SU-DHL-6 (cell line): Measurements from ENCODE around the gene PLD1.

Experiments
- H2AFZ ChIP-seq: fragments of 200-600 bp; sonication (generic); 2 replicates; pipeline ENCODE4 v1.6.1; 2014; ENCODE audit warnings: low read depth, mild to moderate bottlenecking, moderate library complexity, mixed read lengths, antibody characterized with exemption, low read length; ENCODE audit not compliant: severe bottlenecking
- H3F3A ChIP-seq: fragments of 200-600 bp; shearing (Covaris generic); 2 replicates; pipeline ENCODE4 v1.6.0; 2016; ENCODE audit warnings: antibody characterized with exemption, mild to moderate bottlenecking; ENCODE audit not compliant: insufficient read depth
- H3K27ac ChIP-seq: fragments of 200-600 bp; sonication (generic); 2 replicates; pipeline ENCODE4 v1.5.1; 2016; ENCODE audit warnings: low read depth, mild to moderate bottlenecking, low read length, moderate library complexity, mixed read lengths
- H3K27me3 ChIP-seq: fragments of 200-600 bp; sonication (generic), shearing (Covaris generic); 2 replicates; pipeline ENCODE4 v1.6.0; 2014; ENCODE audit warnings: mild to moderate bottlenecking, low read length
- H3K36me3 ChIP-seq: fragments of 200-600 bp; sonication (generic); 2 replicates; pipeline ENCODE4 v1.6.1; 2014; ENCODE audit warnings: mild to moderate bottlenecking, low read length, mixed read lengths
- H3K4me2 ChIP-seq: fragments of 300-600, 200-600 bp; shearing (Covaris generic), sonication (generic); 2 replicates; pipeline ENCODE4 v1.6.0; 2014; ENCODE audit warnings: low read length, low read depth, mild to moderate bottlenecking; ENCODE audit not compliant: poor library complexity, severe bottlenecking
- H3K4me3 ChIP-seq: fragments of 200-600 bp; sonication (generic); 2 replicates; pipeline ENCODE4 v1.5.1; 2014; ENCODE audit warnings: antibody characterized with exemption, low read length, mild to moderate bottlenecking, mixed read lengths; ENCODE audit not compliant: insufficient read depth, poor library complexity, severe bottlenecking
- H3K79me2 ChIP-seq: fragments of 200-600 bp; sonication (generic); 2 replicates; pipeline ENCODE4 v1.6.1; 2014; ENCODE audit warnings: mild to moderate bottlenecking, low read length, moderate library complexity; ENCODE audit not compliant: insufficient read depth
- H3K9ac ChIP-seq: fragments of 200-600 bp; sonication (generic); 2 replicates; pipeline ENCODE4 v1.7.0; 2014; ENCODE audit warnings: mild to moderate bottlenecking, low read length
- H3K9me2 ChIP-seq: fragments of 200-600 bp; sonication (generic); replicated peaks from 2 replicates; pipeline ENCODE4 v1.6.1; 2014; ENCODE audit warnings: low read length; ENCODE audit not compliant: insufficient read depth
- H3K9me3 ChIP-seq: fragments of 200-600 bp; sonication (generic); 2 replicates; pipeline ENCODE4 v1.6.1; 2014; ENCODE audit warnings: low read length, mixed read lengths; ENCODE audit not compliant: insufficient read depth
- H4K20me1 ChIP-seq: fragments of 200-600 bp; sonication (generic); 2 replicates; pipeline ENCODE4 v1.6.1; 2014; ENCODE audit warnings: low read depth, mild to moderate bottlenecking, antibody characterized with exemption, low read length, moderate library complexity, mixed read lengths
- EZH2phosphoT487 ChIP-seq: fragments of 200-600 bp; sonication (generic), shearing (Covaris generic); conservative IDR thresholded peaks from 2 replicates; pipeline ENCODE4 v1.6.1; 2018; ENCODE audit warnings: mild to moderate bottlenecking, antibody characterized with exemption, low read length, moderate library complexity, mixed read lengths
- TF ChIP-seq, protein P1 (sequence below): fragments of 200-600 bp; sonication (generic); IDR thresholded peaks from one replicate; pipeline ENCODE4 v1.5.1; 2017; ENCODE audit warnings: antibody characterized with exemption, mild to moderate bottlenecking, low read length, moderate library complexity; ENCODE audit not compliant: insufficient read depth, poor library complexity, severe bottlenecking

The PLD1 gene

GRCh38 chr3:171784387-171784786, 25.9 kb downstream of the PLD1 start:
- no peak overlapping the region for H3K27ac ChIP-seq
- H3K9me3 ChIP-seq: no peaks in the 10 kb centered on the region
- no peaks in the 10 kb centered on the region for H3K9me2 ChIP-seq
- no peaks in the 10 kb centered on the region for H3K79me2 ChIP-seq
- H3K36me3 ChIP-seq: no peaks in the 10 kb centered on the region
- H3F3A ChIP-seq: no peaks in the 10 kb centered on the region
- no peaks in the 10 kb centered on the region; the same call in 1 of the 2 replicates for H3K27me3 ChIP-seq
- no peak overlapping the region for H3K9ac ChIP-seq
- no peak overlapping the region for H3K4me3 ChIP-seq
- no peaks in the 10 kb centered on the region for H4K20me1 ChIP-seq
- TF ChIP-seq EZH2phosphoT487: no peak
- TF ChIP-seq, protein P1, sequence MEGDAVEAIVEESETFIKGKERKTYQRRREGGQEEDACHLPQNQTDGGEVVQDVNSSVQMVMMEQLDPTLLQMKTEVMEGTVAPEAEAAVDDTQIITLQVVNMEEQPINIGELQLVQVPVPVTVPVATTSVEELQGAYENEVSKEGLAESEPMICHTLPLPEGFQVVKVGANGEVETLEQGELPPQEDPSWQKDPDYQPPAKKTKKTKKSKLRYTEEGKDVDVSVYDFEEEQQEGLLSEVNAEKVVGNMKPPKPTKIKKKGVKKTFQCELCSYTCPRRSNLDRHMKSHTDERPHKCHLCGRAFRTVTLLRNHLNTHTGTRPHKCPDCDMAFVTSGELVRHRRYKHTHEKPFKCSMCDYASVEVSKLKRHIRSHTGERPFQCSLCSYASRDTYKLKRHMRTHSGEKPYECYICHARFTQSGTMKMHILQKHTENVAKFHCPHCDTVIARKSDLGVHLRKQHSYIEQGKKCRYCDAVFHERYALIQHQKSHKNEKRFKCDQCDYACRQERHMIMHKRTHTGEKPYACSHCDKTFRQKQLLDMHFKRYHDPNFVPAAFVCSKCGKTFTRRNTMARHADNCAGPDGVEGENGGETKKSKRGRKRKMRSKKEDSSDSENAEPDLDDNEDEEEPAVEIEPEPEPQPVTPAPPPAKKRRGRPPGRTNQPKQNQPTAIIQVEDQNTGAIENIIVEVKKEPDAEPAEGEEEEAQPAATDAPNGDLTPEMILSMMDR: no peak
- H3K4me2 ChIP-seq: no peak overlapping the region
- no peak overlapping the region for H2AFZ ChIP-seq

DNA sequence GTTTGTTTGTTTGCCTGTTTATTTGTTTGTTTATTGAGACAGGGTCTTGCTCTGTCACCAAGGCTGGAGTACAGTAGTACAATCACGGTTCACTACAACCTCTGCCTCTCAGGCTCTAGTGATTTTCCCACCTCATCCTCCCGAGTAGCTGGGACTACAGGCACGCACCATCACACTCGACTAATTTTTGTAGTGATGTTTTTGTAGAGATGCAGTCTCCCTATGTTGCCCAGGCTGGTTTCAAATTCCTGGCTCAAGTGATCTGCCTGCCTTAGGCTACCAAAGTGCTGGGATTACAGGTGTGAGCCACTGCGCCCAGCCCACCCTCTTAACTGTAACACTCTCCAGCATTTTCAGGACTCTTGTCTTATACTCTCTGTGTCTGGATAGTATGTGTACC, 26.7 kb downstream of the PLD1 start:
- Histone ChIP-seq H3K36me3 (no peaks in the 10 kb centered on the region), H3K27ac (no peak overlapping the region), H3K79me2 (no peaks in the 10 kb centered on the region), H4K20me1 (no peaks in the 10 kb centered on the region), H3K4me2 (no peak overlapping the region), H3K4me3 (no peak overlapping the region), H3K27me3 (no peaks in the 10 kb centered on the region; the same call in 1 of the 2 replicates), H3F3A (no peaks in the 10 kb centered on the region), H3K9me2 (no peaks in the 10 kb centered on the region), H3K9ac (no peak overlapping the region), H2AFZ (no peak overlapping the region), H3K9me3 (no peaks in the 10 kb centered on the region)
- TF ChIP-seq, protein P1: no peak
- TF ChIP-seq EZH2phosphoT487: no peak

DNA sequence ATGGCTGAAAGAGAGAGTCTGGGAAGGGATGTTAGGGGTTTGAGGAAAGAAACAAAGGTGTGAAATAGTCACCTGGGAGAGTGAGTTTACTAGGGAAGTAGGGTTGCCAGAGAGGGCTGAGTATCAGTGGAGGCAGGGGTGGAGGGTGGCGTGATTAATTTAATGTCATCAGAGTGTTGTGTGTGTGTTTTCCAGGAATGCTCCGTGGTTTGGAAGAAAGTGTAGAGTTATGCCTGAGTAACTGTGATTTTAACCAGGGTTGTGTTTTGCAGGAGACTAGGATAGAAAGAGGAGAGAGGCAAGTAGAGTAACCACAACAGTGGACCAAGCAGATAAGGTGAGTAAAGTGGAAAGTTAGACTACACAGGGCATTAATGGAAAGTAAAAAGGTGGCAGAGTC, 27.2 kb downstream of the PLD1 start:
- no peak overlapping the region for H3K4me2 ChIP-seq
- H3K79me2 ChIP-seq: no peaks in the 10 kb centered on the region
- no peaks in the 10 kb centered on the region for H3K36me3 ChIP-seq
- no peak for TF ChIP-seq EZH2phosphoT487
- TF ChIP-seq, protein P1: no peak
- H3K9me2 ChIP-seq: no peaks in the 10 kb centered on the region
- H3K9ac ChIP-seq: no peak overlapping the region
- no peaks in the 10 kb centered on the region; the same call in 1 of the 2 replicates for H3K27me3 ChIP-seq
- no peaks in the 10 kb centered on the region for H3K9me3 ChIP-seq
- no peak overlapping the region for H2AFZ ChIP-seq
- H3F3A ChIP-seq: no peaks in the 10 kb centered on the region
- no peaks in the 10 kb centered on the region for H4K20me1 ChIP-seq
- H3K4me3 ChIP-seq: no peak overlapping the region
- no peak overlapping the region for H3K27ac ChIP-seq
